HepG2 (cell line): ENCODE measurements around the gene TMF1. TPM values are rescaled to one million over a fixed set of nuclear protein-coding genes. Genes with fewer than 3 reads are reported as not detected.

Source experiments
- ARID3A ChIP-seq: IDR thresholded peaks from 2 replicates; pipeline ENCODE4 v1.6.1; 2012; ENCODE audit warnings: low read depth, low read length, improper control_type of control experiment
- BRD4 ChIP-seq: sonication (generic); formaldehyde crosslinking; IDR thresholded peaks from 2 replicates; pipeline ENCODE4 v1.4.0; 2020; ENCODE audit warnings: missing genetic modification reagents
- CBX1 ChIP-seq: IDR thresholded peaks from one replicate; pipeline ENCODE4 v1.6.1; 2016; ENCODE audit warnings: antibody characterized with exemption, low read depth
- KDM4B ChIP-seq: sonication (generic); formaldehyde crosslinking; IDR thresholded peaks from 2 replicates; pipeline ENCODE4 v1.4.0; 2020; ENCODE audit warnings: missing genetic modification reagents
- MBD4 ChIP-seq: IDR thresholded peaks from 2 replicates; pipeline ENCODE4 v1.6.1; 2012; ENCODE audit warnings: low read length, inconsistent platforms, borderline replicate concordance
- PHF5A ChIP-seq: IDR thresholded peaks from one replicate; pipeline ENCODE4 v1.6.1; 2018; ENCODE audit warnings: low read depth, missing genetic modification reagents; ENCODE audit not compliant: unreplicated experiment
- POLR2A ChIP-seq, 2 experiments: IDR thresholded peaks; 2 replicates each; pipeline ENCODE4 v1.6.1; 2011; ENCODE audit warnings: low read depth in 2 of 2, low read length in 2 of 2, mild to moderate bottlenecking in 1 of 2, moderate library complexity in 1 of 2; ENCODE audit not compliant: insufficient read depth in 1 of 2
- SMARCE1 ChIP-seq: fragments of 450-650 bp; IDR thresholded peaks from 2 replicates; pipeline ENCODE4 v1.6.1; 2017; ENCODE audit warnings: borderline replicate concordance
- TFDP2 ChIP-seq: sonication (generic); formaldehyde crosslinking; IDR thresholded peaks from 2 replicates; pipeline ENCODE4 v1.4.0; 2020; ENCODE audit warnings: missing genetic modification reagents
- ZNF430 ChIP-seq: sonication (generic); formaldehyde crosslinking; IDR thresholded peaks from 2 replicates; pipeline ENCODE4 v1.9.0; 2021; ENCODE audit warnings: mild to moderate bottlenecking, missing genetic modification reagents
- ZNF557 ChIP-seq: sonication (generic); formaldehyde crosslinking; IDR thresholded peaks from 2 replicates; pipeline ENCODE4 v1.4.0; 2020; ENCODE audit warnings: missing genetic modification reagents
- polyA plus RNA-seq, 8 experiments: library from polyadenylated mRNA; depleted of rRNA in 3 of 8; stranded (reverse) in 7 of 8; unstranded in 1 of 8; fragments of >200 nt; fragmentation: Illumina TruSeq in 4 of 8; extraction: Trizol in 4 of 8; gene quantifications; 2 replicates each; pipeline versions ENCODE4 v1.2.1 to v1.2.3, GENCODE V29; 2011 to 2016; ENCODE audit warnings: low read depth in 4 of 8, missing spikeins in 1 of 8, mixed read lengths in 1 of 8; ENCODE audit not compliant: insufficient read depth in 1 of 8
- total RNA-seq, 5 experiments: library from RNA; depleted of rRNA; stranded (reverse); fragments of >200 nt; fragmentation: Illumina TruSeq; extraction: Trizol; gene quantifications; 2 replicates each; pipeline ENCODE4 v1.2.3, GENCODE V29; 2016; ENCODE audit warnings: low read depth in 1 of 5
- TF ChIP-seq, protein P1 (sequence below): sonication (generic); formaldehyde crosslinking; conservative IDR thresholded peaks from 2 replicates; pipeline ENCODE4 v1.8.0; 2022; ENCODE audit warnings: low read depth, missing genetic modification reagents
- TF ChIP-seq, protein P2 (sequence below): sonication (generic); formaldehyde crosslinking; IDR thresholded peaks from 2 replicates; pipeline ENCODE4 v1.5.1; 2020; ENCODE audit warnings: mild to moderate bottlenecking, missing genetic modification reagents, borderline replicate concordance
- TF ChIP-seq, protein P3 (sequence below): sonication (generic); formaldehyde crosslinking; IDR thresholded peaks from 2 replicates; pipeline ENCODE4 v1.4.0; 2020; ENCODE audit warnings: mild to moderate bottlenecking, missing genetic modification reagents

TMF1 gene
- total and polyA plus RNA-seq, 2 of the 13 experiments (the other 11 are each of a cell fraction or from before 2014, with no cell fraction given) = 12.1 to 38.4 TPM

GRCh38 chr3:69051756-69052471 lies at the start of gene TMF1 (continued):
- TF ChIP-seq ZNF430 (CRISPR knock-in tag) (peak; percentile 78), KDM4B (CRISPR knock-in tag) (no peak), ZNF557 (CRISPR knock-in tag) (0 out of 2 replicates have a peak, but pooled peaks have one; percentile 50), CBX1 (peak; percentile 60), ARID3A (no peak), TFDP2 (CRISPR knock-in tag) (no peak), SMARCE1 (no peak), POLR2A (IDR thresholded peaks at IDR 0.05; ENCODE audit: insufficient read depth in 1 of 2, low read depth in 2 of 2, low read length in 2 of 2) (peak; percentile 84), MBD4 (no peak), BRD4 (CRISPR knock-in tag) (no peak), PHF5A (no peak)
- TF ChIP-seq, protein P1, sequence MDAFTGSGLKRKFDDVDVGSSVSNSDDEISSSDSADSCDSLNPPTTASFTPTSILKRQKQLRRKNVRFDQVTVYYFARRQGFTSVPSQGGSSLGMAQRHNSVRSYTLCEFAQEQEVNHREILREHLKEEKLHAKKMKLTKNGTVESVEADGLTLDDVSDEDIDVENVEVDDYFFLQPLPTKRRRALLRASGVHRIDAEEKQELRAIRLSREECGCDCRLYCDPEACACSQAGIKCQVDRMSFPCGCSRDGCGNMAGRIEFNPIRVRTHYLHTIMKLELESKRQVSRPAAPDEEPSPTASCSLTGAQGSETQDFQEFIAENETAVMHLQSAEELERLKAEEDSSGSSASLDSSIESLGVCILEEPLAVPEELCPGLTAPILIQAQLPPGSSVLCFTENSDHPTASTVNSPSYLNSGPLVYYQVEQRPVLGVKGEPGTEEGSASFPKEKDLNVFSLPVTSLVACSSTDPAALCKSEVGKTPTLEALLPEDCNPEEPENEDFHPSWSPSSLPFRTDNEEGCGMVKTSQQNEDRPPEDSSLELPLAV (CRISPR knock-in tag) = no peak
- TF ChIP-seq, protein P2, sequence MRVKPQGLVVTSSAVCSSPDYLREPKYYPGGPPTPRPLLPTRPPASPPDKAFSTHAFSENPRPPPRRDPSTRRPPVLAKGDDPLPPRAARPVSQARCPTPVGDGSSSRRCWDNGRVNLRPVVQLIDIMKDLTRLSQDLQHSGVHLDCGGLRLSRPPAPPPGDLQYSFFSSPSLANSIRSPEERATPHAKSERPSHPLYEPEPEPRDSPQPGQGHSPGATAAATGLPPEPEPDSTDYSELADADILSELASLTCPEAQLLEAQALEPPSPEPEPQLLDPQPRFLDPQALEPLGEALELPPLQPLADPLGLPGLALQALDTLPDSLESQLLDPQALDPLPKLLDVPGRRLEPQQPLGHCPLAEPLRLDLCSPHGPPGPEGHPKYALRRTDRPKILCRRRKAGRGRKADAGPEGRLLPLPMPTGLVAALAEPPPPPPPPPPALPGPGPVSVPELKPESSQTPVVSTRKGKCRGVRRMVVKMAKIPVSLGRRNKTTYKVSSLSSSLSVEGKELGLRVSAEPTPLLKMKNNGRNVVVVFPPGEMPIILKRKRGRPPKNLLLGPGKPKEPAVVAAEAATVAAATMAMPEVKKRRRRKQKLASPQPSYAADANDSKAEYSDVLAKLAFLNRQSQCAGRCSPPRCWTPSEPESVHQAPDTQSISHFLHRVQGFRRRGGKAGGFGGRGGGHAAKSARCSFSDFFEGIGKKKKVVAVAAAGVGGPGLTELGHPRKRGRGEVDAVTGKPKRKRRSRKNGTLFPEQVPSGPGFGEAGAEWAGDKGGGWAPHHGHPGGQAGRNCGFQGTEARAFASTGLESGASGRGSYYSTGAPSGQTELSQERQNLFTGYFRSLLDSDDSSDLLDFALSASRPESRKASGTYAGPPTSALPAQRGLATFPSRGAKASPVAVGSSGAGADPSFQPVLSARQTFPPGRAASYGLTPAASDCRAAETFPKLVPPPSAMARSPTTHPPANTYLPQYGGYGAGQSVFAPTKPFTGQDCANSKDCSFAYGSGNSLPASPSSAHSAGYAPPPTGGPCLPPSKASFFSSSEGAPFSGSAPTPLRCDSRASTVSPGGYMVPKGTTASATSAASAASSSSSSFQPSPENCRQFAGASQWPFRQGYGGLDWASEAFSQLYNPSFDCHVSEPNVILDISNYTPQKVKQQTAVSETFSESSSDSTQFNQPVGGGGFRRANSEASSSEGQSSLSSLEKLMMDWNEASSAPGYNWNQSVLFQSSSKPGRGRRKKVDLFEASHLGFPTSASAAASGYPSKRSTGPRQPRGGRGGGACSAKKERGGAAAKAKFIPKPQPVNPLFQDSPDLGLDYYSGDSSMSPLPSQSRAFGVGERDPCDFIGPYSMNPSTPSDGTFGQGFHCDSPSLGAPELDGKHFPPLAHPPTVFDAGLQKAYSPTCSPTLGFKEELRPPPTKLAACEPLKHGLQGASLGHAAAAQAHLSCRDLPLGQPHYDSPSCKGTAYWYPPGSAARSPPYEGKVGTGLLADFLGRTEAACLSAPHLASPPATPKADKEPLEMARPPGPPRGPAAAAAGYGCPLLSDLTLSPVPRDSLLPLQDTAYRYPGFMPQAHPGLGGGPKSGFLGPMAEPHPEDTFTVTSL (CRISPR knock-in tag) = no peak
- TF ChIP-seq, protein P3, sequence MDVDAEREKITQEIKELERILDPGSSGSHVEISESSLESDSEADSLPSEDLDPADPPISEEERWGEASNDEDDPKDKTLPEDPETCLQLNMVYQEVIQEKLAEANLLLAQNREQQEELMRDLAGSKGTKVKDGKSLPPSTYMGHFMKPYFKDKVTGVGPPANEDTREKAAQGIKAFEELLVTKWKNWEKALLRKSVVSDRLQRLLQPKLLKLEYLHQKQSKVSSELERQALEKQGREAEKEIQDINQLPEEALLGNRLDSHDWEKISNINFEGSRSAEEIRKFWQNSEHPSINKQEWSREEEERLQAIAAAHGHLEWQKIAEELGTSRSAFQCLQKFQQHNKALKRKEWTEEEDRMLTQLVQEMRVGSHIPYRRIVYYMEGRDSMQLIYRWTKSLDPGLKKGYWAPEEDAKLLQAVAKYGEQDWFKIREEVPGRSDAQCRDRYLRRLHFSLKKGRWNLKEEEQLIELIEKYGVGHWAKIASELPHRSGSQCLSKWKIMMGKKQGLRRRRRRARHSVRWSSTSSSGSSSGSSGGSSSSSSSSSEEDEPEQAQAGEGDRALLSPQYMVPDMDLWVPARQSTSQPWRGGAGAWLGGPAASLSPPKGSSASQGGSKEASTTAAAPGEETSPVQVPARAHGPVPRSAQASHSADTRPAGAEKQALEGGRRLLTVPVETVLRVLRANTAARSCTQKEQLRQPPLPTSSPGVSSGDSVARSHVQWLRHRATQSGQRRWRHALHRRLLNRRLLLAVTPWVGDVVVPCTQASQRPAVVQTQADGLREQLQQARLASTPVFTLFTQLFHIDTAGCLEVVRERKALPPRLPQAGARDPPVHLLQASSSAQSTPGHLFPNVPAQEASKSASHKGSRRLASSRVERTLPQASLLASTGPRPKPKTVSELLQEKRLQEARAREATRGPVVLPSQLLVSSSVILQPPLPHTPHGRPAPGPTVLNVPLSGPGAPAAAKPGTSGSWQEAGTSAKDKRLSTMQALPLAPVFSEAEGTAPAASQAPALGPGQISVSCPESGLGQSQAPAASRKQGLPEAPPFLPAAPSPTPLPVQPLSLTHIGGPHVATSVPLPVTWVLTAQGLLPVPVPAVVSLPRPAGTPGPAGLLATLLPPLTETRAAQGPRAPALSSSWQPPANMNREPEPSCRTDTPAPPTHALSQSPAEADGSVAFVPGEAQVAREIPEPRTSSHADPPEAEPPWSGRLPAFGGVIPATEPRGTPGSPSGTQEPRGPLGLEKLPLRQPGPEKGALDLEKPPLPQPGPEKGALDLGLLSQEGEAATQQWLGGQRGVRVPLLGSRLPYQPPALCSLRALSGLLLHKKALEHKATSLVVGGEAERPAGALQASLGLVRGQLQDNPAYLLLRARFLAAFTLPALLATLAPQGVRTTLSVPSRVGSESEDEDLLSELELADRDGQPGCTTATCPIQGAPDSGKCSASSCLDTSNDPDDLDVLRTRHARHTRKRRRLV (CRISPR knock-in tag) = 0 out of 2 replicates have a peak, but pooled peaks have one; percentile 9
